ENCODE measurements around the gene FAM163B.

FAM163B gene

GRCh38 chr9:133597316-133597957 is 11.8 kb downstream of the FAM163B start:
- no peak for DNase-seq

DNA sequence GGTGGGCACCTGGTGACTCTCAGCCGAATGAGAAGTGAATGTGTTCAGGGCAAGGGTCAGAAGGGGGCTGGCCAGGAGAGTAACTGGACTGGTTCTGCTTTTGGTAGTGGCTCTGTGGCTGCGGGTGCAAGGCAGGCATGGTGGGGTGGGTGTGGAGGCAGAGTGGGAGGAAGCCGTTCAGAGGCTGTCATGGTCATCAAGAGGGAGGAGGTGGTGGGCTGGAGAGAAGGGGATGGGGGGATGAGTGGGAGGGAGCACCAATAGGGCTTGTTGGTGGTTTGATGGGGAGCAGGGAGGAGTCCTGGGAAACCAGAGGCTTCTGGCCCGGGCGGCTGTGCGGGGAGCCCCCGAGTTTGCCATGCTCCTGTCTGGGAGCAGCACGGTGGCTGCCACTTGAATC is 13.3 kb downstream of the FAM163B start:
- no peak for DNase-seq

GRCh38 chr9:133594310-133594709 is 14.9 kb downstream of the FAM163B start:
- DNase-seq: no peak

DNA sequence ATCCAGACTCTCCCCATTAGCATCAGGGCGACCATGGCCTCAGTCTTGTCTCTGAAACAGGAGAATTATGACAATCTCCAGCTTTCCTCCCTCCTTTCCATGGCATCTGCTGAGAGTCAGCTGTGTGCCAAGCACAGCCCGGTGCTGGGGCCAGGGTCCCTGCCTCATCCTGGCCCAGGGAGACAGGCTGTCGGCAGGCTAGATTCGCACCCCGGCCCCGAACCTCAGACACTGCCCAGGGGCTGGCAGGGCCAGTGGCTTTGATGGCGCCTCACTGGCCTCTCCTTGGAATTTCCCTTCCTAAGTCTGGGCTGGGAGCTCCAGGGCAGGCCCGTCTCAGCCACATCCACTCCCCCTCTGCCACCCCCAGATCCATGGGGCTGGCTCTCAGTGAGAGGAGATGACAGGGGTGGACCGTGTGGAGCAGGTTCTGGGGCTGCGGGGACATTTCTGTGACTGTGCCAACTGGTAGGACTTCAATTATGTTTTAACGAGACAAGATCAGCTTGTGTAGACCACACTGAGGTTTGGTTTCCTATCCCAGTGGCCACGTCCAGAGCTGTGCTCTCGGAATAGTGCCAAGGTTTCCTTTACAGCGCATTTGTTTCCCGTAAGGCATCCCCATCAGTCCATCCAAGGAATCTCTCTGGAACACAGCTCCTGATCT is 15.5 kb downstream of the FAM163B start:
- DNase-seq: no peak

GRCh38 chr9:133592731-133593409 is 16.3 kb downstream of the FAM163B start:
- no peak for DNase-seq

DNA sequence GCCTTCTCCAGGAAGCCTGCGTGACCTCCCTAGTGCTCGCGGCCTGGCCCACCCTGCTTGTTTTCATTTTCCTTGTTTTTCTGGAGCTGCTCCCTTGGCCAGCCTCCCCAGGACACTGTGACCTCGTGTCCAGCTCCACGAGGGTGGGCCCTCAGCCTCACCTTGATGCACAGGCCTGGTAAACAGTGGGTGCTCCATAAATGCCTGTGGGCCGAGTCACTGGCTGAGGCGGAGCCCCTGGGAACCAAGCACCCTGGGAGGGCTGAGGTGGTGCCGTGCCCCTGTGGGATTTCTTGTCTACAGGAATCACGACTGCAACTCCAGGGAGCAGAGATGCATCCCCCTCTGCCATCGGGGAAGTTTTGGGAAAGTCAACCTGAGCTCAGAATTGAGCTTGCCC is 17.2 kb downstream of the FAM163B start:
- DNase-seq: no peak

GRCh38 chr9:133591116-133591910 is 17.9 kb downstream of the FAM163B start:
- DNase-seq: no peak

DNA sequence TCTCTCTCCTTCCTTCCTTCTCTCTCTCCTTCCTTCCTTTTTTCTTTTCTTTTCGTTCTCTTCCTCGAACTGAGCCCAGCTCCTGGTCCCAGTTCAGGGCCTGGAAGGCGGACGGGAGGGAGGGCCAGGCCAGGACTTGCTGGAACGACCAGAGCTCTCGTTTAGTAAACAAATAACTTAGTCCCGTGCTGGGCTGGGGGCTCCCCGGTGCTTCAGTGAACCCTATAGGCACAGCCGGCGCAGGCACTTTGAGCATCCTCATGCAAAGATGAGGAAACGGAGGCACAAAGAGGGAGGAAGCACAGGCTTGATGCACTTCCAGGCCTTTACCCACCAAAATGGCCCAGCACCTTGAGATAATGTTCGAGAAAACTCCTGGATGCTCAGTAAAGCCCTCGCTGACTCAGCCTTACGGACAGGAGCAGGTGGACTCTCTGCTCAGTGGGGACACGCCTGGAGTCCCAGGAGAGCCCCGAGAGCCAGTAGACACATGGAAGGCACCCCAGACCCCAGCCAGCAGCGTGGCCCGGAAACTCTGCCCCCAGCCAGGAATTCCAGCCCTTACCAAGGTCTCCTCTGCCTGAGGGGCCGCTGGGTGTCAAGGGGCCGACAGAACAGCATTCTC is 18.8 kb downstream of the FAM163B start:
- DNase-seq: no peak

- DNase-seq: peak; percentile 15 to 39
Observed at GRCh38 chr9:133589454-133590227, 19.5 kb downstream of the FAM163B start.

GRCh38 chr9:133587466-133587865 is 21.7 kb downstream of the FAM163B start:
- DNase-seq: no peak

- DNase-seq: no peak
Observed at GRCh38 chr9:133587051-133587450, 22.1 kb downstream of the FAM163B start.

DNA sequence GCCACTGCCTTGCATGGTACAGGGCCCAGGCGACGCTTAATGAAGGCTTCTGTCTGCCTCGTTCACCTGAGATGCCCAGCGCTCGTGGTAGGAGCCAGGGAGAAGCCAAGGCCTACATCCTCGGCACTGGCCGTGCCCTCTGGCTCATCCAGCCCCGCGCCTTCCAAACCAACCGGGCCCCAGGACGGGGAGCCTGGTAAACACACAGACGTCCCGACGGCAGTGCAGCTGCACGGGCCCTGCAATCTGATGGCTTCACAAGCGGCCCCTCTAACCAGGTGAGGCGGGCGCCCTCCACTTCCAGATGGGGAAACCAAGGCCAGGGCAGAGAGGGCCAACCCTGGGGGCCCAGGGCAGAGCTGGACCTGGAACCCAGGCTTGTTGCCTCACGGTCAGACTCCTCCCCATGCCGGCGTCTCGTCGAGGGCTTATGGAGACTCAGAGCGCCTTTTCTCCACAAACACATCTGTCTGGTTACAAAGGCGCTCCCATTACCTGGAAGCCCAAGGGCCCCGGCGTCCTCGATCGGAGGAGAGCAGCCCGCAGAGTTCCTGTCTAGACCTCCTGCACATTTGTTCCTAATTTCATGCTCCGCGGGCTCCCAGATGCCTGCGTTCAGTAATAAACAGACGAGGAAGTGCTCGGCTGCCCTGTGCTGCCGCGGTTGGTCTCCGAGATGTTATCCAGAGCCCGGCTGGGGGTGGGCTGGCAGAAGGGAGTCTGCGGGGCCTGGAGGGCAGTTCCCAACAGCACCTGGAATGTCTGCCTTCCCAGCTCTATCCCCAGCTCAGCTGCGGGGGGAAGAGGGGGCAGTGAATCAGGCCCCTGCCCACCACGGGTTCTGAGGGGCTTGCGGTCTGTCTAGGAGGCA is 23.5 kb downstream of the FAM163B start:
- no peak for DNase-seq

GRCh38 chr9:133584559-133585476 is 24.4 kb downstream of the FAM163B start:
- no peak for DNase-seq

DNA sequence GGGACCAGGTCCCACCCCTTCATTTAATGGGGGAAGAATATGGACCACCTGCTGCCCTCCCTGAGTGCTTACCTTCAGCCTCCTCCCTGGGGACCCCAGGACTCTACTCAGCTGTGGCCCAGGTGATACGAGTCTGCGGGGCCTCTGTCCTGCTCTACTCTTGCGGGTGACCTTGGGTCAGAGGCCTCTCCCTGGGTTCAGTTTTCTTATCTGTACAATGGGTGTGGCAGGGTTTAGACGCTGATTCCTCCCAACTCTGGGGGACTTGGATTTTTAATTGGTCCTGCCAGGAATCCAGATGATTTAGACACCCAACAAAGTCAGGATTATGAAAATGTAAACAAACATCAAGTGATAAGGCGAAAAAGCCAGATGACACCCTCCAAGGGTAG is 25.0 kb downstream of the FAM163B start:
- DNase-seq: no peak

- no peak for DNase-seq
Observed at GRCh38 chr9:133583586-133583985, 25.6 kb downstream of the FAM163B start.

- DNase-seq: no peak
Observed at GRCh38 chr9:133583111-133583510, 26.1 kb downstream of the FAM163B start.

- no peak for DNase-seq
Observed at GRCh38 chr9:133582501-133583045, 26.6 kb downstream of the FAM163B start.

- no peak for DNase-seq
Observed at GRCh38 chr9:133581513-133582343, 27.5 kb downstream of the FAM163B start.

GRCh38 chr9:133581011-133581410 is 28.2 kb downstream of the FAM163B start:
- DNase-seq: no peak

Data from stimulated activated CD4-positive, alpha-beta T cell treated with anti-CD3 and anti-CD28 coated beads, Interleukin-4, amount 100 ng/mL, for 4 hours (primary cell).